ENCODE results near the gene DDR2.
"Not testable (repeated sequence)": the region's sequence is repeated elsewhere in the genome, so short reads cannot be mapped to it uniquely, and the experiment has no call there.

DDR2 gene

GRCh38 chr1:162724583-162725120 is 92.4 kb downstream of the DDR2 start:
- H3K79me2 ChIP-seq (ENCODE audit: insufficient read depth, low read length): no peaks in the 10 kb centered on the region
- DNase-seq (no peak), ATAC-seq (ENCODE audit: insufficient read depth, low read depth) (no peak)
- no peak overlapping the region for H3K4me3 ChIP-seq (ENCODE audit: low read depth in 1 of 2, low read length in 2 of 2)
- H3K27ac ChIP-seq (ENCODE audit: low read length): no peak overlapping the region
- H4K20me1 ChIP-seq (ENCODE audit: insufficient read depth, low read length): no peaks in the 10 kb centered on the region
- no peaks in the 10 kb centered on the region for H3K27me3 ChIP-seq (ENCODE audit: insufficient read depth, low read length, poor library complexity)
- no peaks in the 10 kb centered on the region for H3K9me3 ChIP-seq (ENCODE audit: insufficient read depth, low read length, severe bottlenecking)
- TF ChIP-seq CTCF (IDR thresholded peaks at IDR 0.05; ENCODE audit: borderline replicate concordance, extremely low read depth, low read length, poor library complexity, severe bottlenecking): no peak
- TF ChIP-seq EZH2 (IDR thresholded peaks at IDR 0.05; ENCODE audit: borderline replicate concordance, low read depth, low read length, severe bottlenecking): no peak
- H3K9ac ChIP-seq (ENCODE audit: low read depth, low read length): no peak overlapping the region
- H3K4me1 ChIP-seq (ENCODE audit: insufficient read depth, low read length): no peaks in the 10 kb centered on the region
- no peaks in the 10 kb centered on the region for H3K36me3 ChIP-seq (ENCODE audit: insufficient read depth, low read length)
- H2AFZ ChIP-seq (ENCODE audit: low read depth, low read length): no peak overlapping the region
- no peak overlapping the region for H3K4me2 ChIP-seq (ENCODE audit: insufficient read depth, low read length)

- H2AFZ ChIP-seq (ENCODE audit: low read depth, low read length): no peak overlapping the region
- H3K4me2 ChIP-seq (ENCODE audit: insufficient read depth, low read length): no peak overlapping the region
- DNase-seq (no peak), ATAC-seq (ENCODE audit: insufficient read depth, low read depth) (no peak)
- TF ChIP-seq EZH2 (IDR thresholded peaks at IDR 0.05; ENCODE audit: borderline replicate concordance, low read depth, low read length, severe bottlenecking) (no peak), CTCF (IDR thresholded peaks at IDR 0.05; ENCODE audit: borderline replicate concordance, extremely low read depth, low read length, poor library complexity, severe bottlenecking) (no peak)
- H3K4me1 ChIP-seq (ENCODE audit: insufficient read depth, low read length): no peaks in the 10 kb centered on the region
- H3K9me3 ChIP-seq (ENCODE audit: insufficient read depth, low read length, severe bottlenecking): no peaks in the 10 kb centered on the region
- no peaks in the 10 kb centered on the region for H3K27me3 ChIP-seq (ENCODE audit: insufficient read depth, low read length, poor library complexity)
- H3K9ac ChIP-seq (ENCODE audit: low read depth, low read length): no peak overlapping the region
- H4K20me1 ChIP-seq (ENCODE audit: insufficient read depth, low read length): no peaks in the 10 kb centered on the region
- H3K79me2 ChIP-seq (ENCODE audit: insufficient read depth, low read length): no peaks in the 10 kb centered on the region
- H3K36me3 ChIP-seq (ENCODE audit: insufficient read depth, low read length): no peaks in the 10 kb centered on the region
- H3K4me3 ChIP-seq (ENCODE audit: low read depth in 1 of 2, low read length in 2 of 2): no peak overlapping the region
- H3K27ac ChIP-seq (ENCODE audit: low read length): no peak overlapping the region
These were observed 93.1 kb downstream of the DDR2 start for GRCh38 chr1:162725301-162725837.

- H3K4me3 ChIP-seq (ENCODE audit: low read depth in 1 of 2, low read length in 2 of 2): no peak overlapping the region
- no peak overlapping the region for H3K9ac ChIP-seq (ENCODE audit: low read depth, low read length)
- ATAC-seq (ENCODE audit: insufficient read depth, low read depth) (no peak), DNase-seq (no peak)
- H3K79me2 ChIP-seq (ENCODE audit: insufficient read depth, low read length): no peaks in the 10 kb centered on the region
- no peaks in the 10 kb centered on the region for H3K36me3 ChIP-seq (ENCODE audit: insufficient read depth, low read length)
- H3K9me3 ChIP-seq (ENCODE audit: insufficient read depth, low read length, severe bottlenecking): no peaks in the 10 kb centered on the region
- no peaks in the 10 kb centered on the region for H3K4me1 ChIP-seq (ENCODE audit: insufficient read depth, low read length)
- TF ChIP-seq EZH2 (IDR thresholded peaks at IDR 0.05; ENCODE audit: borderline replicate concordance, low read depth, low read length, severe bottlenecking) (no peak), CTCF (IDR thresholded peaks at IDR 0.05; ENCODE audit: borderline replicate concordance, extremely low read depth, low read length, poor library complexity, severe bottlenecking) (no peak)
- H3K27me3 ChIP-seq (ENCODE audit: insufficient read depth, low read length, poor library complexity): no peaks in the 10 kb centered on the region
- no peak overlapping the region for H3K27ac ChIP-seq (ENCODE audit: low read length)
- no peak overlapping the region for H3K4me2 ChIP-seq (ENCODE audit: insufficient read depth, low read length)
- no peak overlapping the region for H2AFZ ChIP-seq (ENCODE audit: low read depth, low read length)
- no peaks in the 10 kb centered on the region for H4K20me1 ChIP-seq (ENCODE audit: insufficient read depth, low read length)
These were observed 94.3 kb downstream of the DDR2 start for GRCh38 chr1:162726555-162726954.

- H3K4me1 ChIP-seq (ENCODE audit: insufficient read depth, low read length); H3K9ac ChIP-seq (ENCODE audit: low read depth, low read length); H3K27ac ChIP-seq (ENCODE audit: low read length); H3K9me3 ChIP-seq (ENCODE audit: insufficient read depth, low read length, severe bottlenecking); ATAC-seq (ENCODE audit: insufficient read depth, low read depth); H3K79me2 ChIP-seq (ENCODE audit: insufficient read depth, low read length); H3K27me3 ChIP-seq (ENCODE audit: insufficient read depth, low read length, poor library complexity); H3K36me3 ChIP-seq (ENCODE audit: insufficient read depth, low read length); H3K4me3 ChIP-seq (ENCODE audit: low read depth in 1 of 2, low read length in 2 of 2); H2AFZ ChIP-seq (ENCODE audit: low read depth, low read length); DNase-seq; H4K20me1 ChIP-seq (ENCODE audit: insufficient read depth, low read length); H3K4me2 ChIP-seq (ENCODE audit: insufficient read depth, low read length): not testable (repeated sequence)
These were observed 95.2 kb downstream of the DDR2 start for GRCh38 chr1:162727493-162727892.

All from DND-41 (cell line).